Astrocyte (in vitro differentiated cells and primary cell): ENCODE results near the gene TRAT1. TPM values are rescaled to one million over a fixed set of nuclear protein-coding genes. Genes with fewer than 3 reads are reported as not detected.

Experiments
- DNase-seq: peaks from one replicate; pipeline ENCODE4 v3.0.0-alpha.2; 2010; ENCODE audit warnings: low read depth
- FAIRE-seq: peaks from 2 replicates; lab custom pipeline; 2011; peaks lifted over from hg19 to GRCh38; lab: Jason Lieb, UNC
- H2AFZ ChIP-seq: 2 replicates; pipeline ENCODE4 v1.6.0; 2012; ENCODE audit warnings: low read depth, low read length, inconsistent platforms
- H3K27ac ChIP-seq: 2 replicates; pipeline ENCODE4 v1.5.1; 2011; ENCODE audit warnings: low read depth, low read length, inconsistent platforms
- H3K27me3 ChIP-seq: 2 replicates; pipeline ENCODE4 v1.6.0; 2011; ENCODE audit warnings: low read length, inconsistent platforms; ENCODE audit not compliant: insufficient read depth
- H3K36me3 ChIP-seq: 2 replicates; pipeline ENCODE4 v1.5.1; 2011; ENCODE audit warnings: low read length, inconsistent platforms; ENCODE audit not compliant: insufficient read depth
- H3K4me1 ChIP-seq: 2 replicates; pipeline ENCODE4 v1.5.1; 2011; ENCODE audit warnings: low read length, inconsistent platforms; ENCODE audit not compliant: insufficient read depth
- H3K4me2 ChIP-seq: 2 replicates; pipeline ENCODE4 v1.6.0; 2012; ENCODE audit warnings: low read length, inconsistent platforms
- H3K4me3 ChIP-seq: 2 replicates; pipeline ENCODE4 v1.5.1; 2011; ENCODE audit warnings: low read depth, mild to moderate bottlenecking, low read length, inconsistent platforms; ENCODE audit not compliant: insufficient read depth
- H3K79me2 ChIP-seq: 2 replicates; pipeline ENCODE4 v1.6.0; 2012; ENCODE audit warnings: mild to moderate bottlenecking, low read length, inconsistent platforms; ENCODE audit not compliant: insufficient read depth
- H3K9ac ChIP-seq: 2 replicates; pipeline ENCODE4 v1.6.0; 2012; ENCODE audit warnings: mild to moderate bottlenecking, low read length, inconsistent platforms
- H3K9me3 ChIP-seq: 2 replicates; pipeline ENCODE4 v1.5.1; 2012; ENCODE audit warnings: low read depth, mild to moderate bottlenecking, low read length, inconsistent platforms; ENCODE audit not compliant: insufficient read depth
- H4K20me1 ChIP-seq: 2 replicates; pipeline ENCODE4 v1.6.0; 2012; ENCODE audit warnings: low read length, inconsistent platforms; ENCODE audit not compliant: insufficient read depth
- H3K27ac Mint-ChIP-seq: one replicate; pipeline ENCODE4 v1.8.0; 2021; ENCODE audit warnings: mild to moderate bottlenecking, mixed read lengths; ENCODE audit not compliant: unreplicated experiment
- H3K27me3 Mint-ChIP-seq: one replicate; pipeline ENCODE4 v1.8.0; 2021; ENCODE audit warnings: low read depth, mixed read lengths; ENCODE audit not compliant: unreplicated experiment
- H3K36me3 Mint-ChIP-seq: one replicate; pipeline ENCODE4 v1.8.0; 2021; ENCODE audit warnings: low read depth, mixed read lengths; ENCODE audit not compliant: unreplicated experiment
- H3K4me1 Mint-ChIP-seq: one replicate; pipeline ENCODE4 v1.8.0; 2021; ENCODE audit warnings: low read depth, mixed read lengths; ENCODE audit not compliant: unreplicated experiment
- H3K4me3 Mint-ChIP-seq: one replicate; pipeline ENCODE4 v1.8.0; 2021; ENCODE audit warnings: mild to moderate bottlenecking, moderate library complexity, mixed read lengths; ENCODE audit not compliant: unreplicated experiment
- H3K9me3 Mint-ChIP-seq: one replicate; pipeline ENCODE4 v1.8.0; 2021; ENCODE audit warnings: mild to moderate bottlenecking, mixed read lengths; ENCODE audit not compliant: unreplicated experiment
- CTCF ChIP-seq: IDR thresholded peaks from 2 replicates; pipeline ENCODE4 v1.5.1; 2011; ENCODE audit warnings: low read depth, mild to moderate bottlenecking, inconsistent platforms, low read length, moderate library complexity; ENCODE audit not compliant: insufficient read depth
- EZH2 ChIP-seq: IDR thresholded peaks from 2 replicates; pipeline ENCODE4 v1.6.1; 2012; ENCODE audit warnings: mild to moderate bottlenecking, low read length, inconsistent platforms; ENCODE audit not compliant: insufficient read depth
- total RNA-seq: library from RNA; stranded (reverse); gene quantifications from 2 replicates; pipeline ENCODE4 v1.2.1, GENCODE V29; 2021

Gene TRAT1
- total RNA-seq, 1 donor from 2014 or later = not detected

GRCh38 chr3:108826309-108827187 lies 4.0 kb downstream of the TRAT1 start:
- no peak overlapping the region for H3K9ac ChIP-seq
- H4K20me1 ChIP-seq = no peaks in the 10 kb centered on the region
- Mint-ChIP-seq H3K4me3 (no peak overlapping the region), H3K9me3 (no peaks in the 10 kb centered on the region), H3K27me3 (no peaks in the 10 kb centered on the region), H3K27ac (no peak overlapping the region), H3K36me3 (no peaks in the 10 kb centered on the region), H3K4me1 (no peaks in the 10 kb centered on the region)
- no peak for DNase-seq
- H3K27ac ChIP-seq = no peak overlapping the region
- H3K4me3 ChIP-seq = no peak overlapping the region
- no peaks in the 10 kb centered on the region for H3K4me1 ChIP-seq
- H2AFZ ChIP-seq = no peak overlapping the region
- H3K36me3 ChIP-seq = no peaks in the 10 kb centered on the region
- no peaks in the 10 kb centered on the region for H3K79me2 ChIP-seq
- no peak overlapping the region for H3K4me2 ChIP-seq
- no peaks in the 10 kb centered on the region for H3K9me3 ChIP-seq
- no peak for FAIRE-seq
- H3K27me3 ChIP-seq = no peaks in the 10 kb centered on the region
- TF ChIP-seq EZH2 (no peak), CTCF (no peak)

GRCh38 chr3:108830381-108830780 lies 7.8 kb downstream of the TRAT1 start:
- Mint-ChIP-seq H3K36me3 (no peaks in the 10 kb centered on the region), H3K27me3 (no peaks in the 10 kb centered on the region), H3K27ac (no peak overlapping the region), H3K4me1 (no peaks in the 10 kb centered on the region), H3K4me3 (no peak overlapping the region), H3K9me3 (no peaks in the 10 kb centered on the region)
- Histone ChIP-seq H3K4me1 (no peaks in the 10 kb centered on the region), H3K27me3 (no peaks in the 10 kb centered on the region), H4K20me1 (no peaks in the 10 kb centered on the region), H3K9me3 (no peaks in the 10 kb centered on the region), H2AFZ (no peak overlapping the region), H3K79me2 (no peaks in the 10 kb centered on the region), H3K4me2 (no peak overlapping the region), H3K9ac (no peak overlapping the region), H3K4me3 (no peak overlapping the region), H3K27ac (no peak overlapping the region), H3K36me3 (no peaks in the 10 kb centered on the region)
- TF ChIP-seq CTCF (no peak), EZH2 (no peak)
- FAIRE-seq (no peak), DNase-seq (no peak)
